ENCODE measurements around the gene COL6A3.

DNA sequence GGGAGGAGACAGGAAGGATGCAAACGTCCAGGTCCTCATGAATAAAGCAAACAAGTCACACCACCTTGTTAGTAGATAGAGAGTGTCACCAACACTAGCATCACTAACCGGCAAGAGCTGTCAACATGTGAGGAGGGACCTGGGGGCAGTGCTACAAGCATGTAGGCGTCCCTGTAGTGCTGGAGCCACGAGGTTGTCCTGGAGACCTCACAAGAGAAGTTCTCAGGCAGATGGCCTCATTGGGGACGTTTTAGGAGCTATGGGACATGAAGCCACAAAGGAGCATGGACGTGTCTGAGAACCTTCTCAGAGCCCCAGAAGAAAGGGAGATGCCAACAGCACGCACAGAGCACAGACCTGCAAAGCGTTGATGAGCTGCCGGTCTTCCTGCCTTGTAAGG, 70.0 kb downstream of the COL6A3 start:
- TF ChIP-seq, protein P1, sequence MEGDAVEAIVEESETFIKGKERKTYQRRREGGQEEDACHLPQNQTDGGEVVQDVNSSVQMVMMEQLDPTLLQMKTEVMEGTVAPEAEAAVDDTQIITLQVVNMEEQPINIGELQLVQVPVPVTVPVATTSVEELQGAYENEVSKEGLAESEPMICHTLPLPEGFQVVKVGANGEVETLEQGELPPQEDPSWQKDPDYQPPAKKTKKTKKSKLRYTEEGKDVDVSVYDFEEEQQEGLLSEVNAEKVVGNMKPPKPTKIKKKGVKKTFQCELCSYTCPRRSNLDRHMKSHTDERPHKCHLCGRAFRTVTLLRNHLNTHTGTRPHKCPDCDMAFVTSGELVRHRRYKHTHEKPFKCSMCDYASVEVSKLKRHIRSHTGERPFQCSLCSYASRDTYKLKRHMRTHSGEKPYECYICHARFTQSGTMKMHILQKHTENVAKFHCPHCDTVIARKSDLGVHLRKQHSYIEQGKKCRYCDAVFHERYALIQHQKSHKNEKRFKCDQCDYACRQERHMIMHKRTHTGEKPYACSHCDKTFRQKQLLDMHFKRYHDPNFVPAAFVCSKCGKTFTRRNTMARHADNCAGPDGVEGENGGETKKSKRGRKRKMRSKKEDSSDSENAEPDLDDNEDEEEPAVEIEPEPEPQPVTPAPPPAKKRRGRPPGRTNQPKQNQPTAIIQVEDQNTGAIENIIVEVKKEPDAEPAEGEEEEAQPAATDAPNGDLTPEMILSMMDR (conservative IDR thresholded peaks at IDR 0.05 in 1 of 2, IDR thresholded peaks at IDR 0.05 in 1 of 2; ENCODE audit: extremely low read depth in 1 of 2, insufficient read depth in 1 of 2, low read depth in 1 of 2, low read length in 2 of 2): no peak
- no peak for TF ChIP-seq EZH2 (IDR thresholded peaks at IDR 0.05; ENCODE audit: borderline replicate concordance, low read length)
